HCT116 (cell line): ENCODE results near the gene DDX41. TPM values are rescaled to one million over a fixed set of nuclear protein-coding genes. Genes with fewer than 3 reads are reported as not detected.

ENCODE experiments used
- ATAC-seq: fragments of 200-7000 bp; cut with Tn5 transposase; 2 replicates; pipeline ENCODE4 v1.9.1; 2020; ENCODE audit warnings: mild to moderate bottlenecking, moderate library complexity
- BruUV-seq: library from RNA; stranded (reverse); fragments of 400-500 nt; replicated peaks from 2 replicates; lab custom pipeline; 2021; lab: Mats Ljungman, UMichigan
- CTCF ChIA-PET: fragments of 300-600 bp; sonication (Branson Sonifier 250); formaldehyde crosslinking; loops from one replicate; lab custom pipeline; 2021; ENCODE audit warnings: antibody characterized with exemption; lab: Charles Lee
- POLR2A ChIA-PET: fragments of 300-600, 350-600 bp; sonication (Branson Sonifier 250); formaldehyde crosslinking; loops from one replicate; lab custom pipeline; 2021; ENCODE audit warnings: antibody characterized with exemption; lab: Charles Lee
- RAD21 ChIA-PET, 2 experiments: fragments of 300-600 bp; sonication (Branson Sonifier 250); formaldehyde crosslinking; loops; one replicate each; lab custom pipeline; 2023; ENCODE audit warnings: low total read pairs in 2 of 2; ENCODE audit not compliant: uncharacterized antibody in 2 of 2, unreplicated experiment in 2 of 2, low non-redundant PET in 1 of 2; lab: Charles Lee
- DNase-seq: peaks from one replicate; pipeline ENCODE4 v3.0.0-alpha.2; 2010; ENCODE audit warnings: low read depth, low spot score
- H2AFZ ChIP-seq: fragments of 200-600 bp; shearing (Covaris generic), sonication (generic); 2 replicates; pipeline ENCODE4 v1.6.1; 2017; ENCODE audit warnings: low read depth, mixed run types, mixed read lengths, antibody characterized with exemption, low read length; ENCODE audit not compliant: poor library complexity, severe bottlenecking
- H3K27ac ChIP-seq: 2 replicates; pipeline ENCODE4 v1.5.1; 2012; ENCODE audit warnings: low read depth, low read length
- H3K27me3 ChIP-seq: fragments of 200-600 bp; sonication (generic); 2 replicates; pipeline ENCODE4 v1.6.1; 2016; ENCODE audit warnings: mixed run types, low read length, mixed read lengths; ENCODE audit not compliant: insufficient read depth
- H3K36me3 ChIP-seq, 2 experiments: fragments of 200-500 bp in 1 of 2; fragments of 200-600 bp in 1 of 2; sonication (Bioruptor generic) in 1 of 2; sonication (generic) in 1 of 2; 2 replicates each; pipeline versions ENCODE4 v1.5.1 to v1.6.1; 2014 to 2016; ENCODE audit warnings: low read length in 2 of 2, inconsistent platforms in 1 of 2, mixed read lengths in 1 of 2, mixed run types in 1 of 2; ENCODE audit not compliant: insufficient read depth in 2 of 2, control insufficient read depth in 1 of 2
- H3K4me1 ChIP-seq, 2 experiments: fragments of 200-600 bp in 1 of 2; sonication (generic) in 1 of 2; 2 replicates each; pipeline versions ENCODE4 v1.5.1 to v1.6.1; 2012 to 2017; ENCODE audit warnings: low read length in 2 of 2, inconsistent platforms in 1 of 2, mild to moderate bottlenecking in 1 of 2, mixed read lengths in 1 of 2, mixed run types in 1 of 2, moderate library complexity in 1 of 2; ENCODE audit not compliant: insufficient read depth in 2 of 2, control insufficient read depth in 1 of 2
- H3K4me2 ChIP-seq: fragments of 200-600 bp; sonication (generic); 2 replicates; pipeline ENCODE4 v1.6.1; 2017; ENCODE audit warnings: mixed run types, low read length, mixed read lengths
- H3K4me3 ChIP-seq, 2 experiments: fragments of 200-600 bp in 1 of 2; sonication (generic) in 1 of 2; replicated peaks in 1 of 2; 2 replicates each; pipeline ENCODE4 v1.5.1; 2011 to 2016; ENCODE audit warnings: low read length in 2 of 2, control low read depth in 1 of 2, low read depth in 1 of 2, mild to moderate bottlenecking in 1 of 2, mixed read lengths in 1 of 2, mixed run types in 1 of 2
- H3K79me2 ChIP-seq: fragments of 200-600 bp; sonication (generic); 2 replicates; pipeline ENCODE4 v1.6.1; 2017; ENCODE audit warnings: mild to moderate bottlenecking, mixed run types, low read length, moderate library complexity, mixed read lengths; ENCODE audit not compliant: insufficient read depth
- H3K9ac ChIP-seq: fragments of 200-600 bp; sonication (generic); 2 replicates; pipeline ENCODE4 v1.6.1; 2016; ENCODE audit warnings: low read length, mixed read lengths
- H3K9me2 ChIP-seq: fragments of 200-600 bp; sonication (generic), shearing (Covaris generic); 2 replicates; pipeline ENCODE4 v1.6.1; 2017; ENCODE audit warnings: mixed run types, mild to moderate bottlenecking, moderate library complexity; ENCODE audit not compliant: insufficient read depth
- H3K9me3 ChIP-seq, 2 experiments: fragments of 200-500 bp in 1 of 2; fragments of 200-600 bp in 1 of 2; sonication (Bioruptor generic) in 1 of 2; sonication (generic) in 1 of 2; 2 replicates each; pipeline ENCODE4 v1.6.1; 2014 to 2017; ENCODE audit warnings: low read length in 2 of 2, mixed read lengths in 2 of 2, inconsistent platforms in 1 of 2, low read depth in 1 of 2, mild to moderate bottlenecking in 1 of 2, mixed run types in 1 of 2, moderate library complexity in 1 of 2; ENCODE audit not compliant: control insufficient read depth in 1 of 2, insufficient read depth in 1 of 2
- H4K20me1 ChIP-seq: fragments of 200-600 bp; sonication (generic), shearing (Covaris generic); 2 replicates; pipeline ENCODE4 v1.6.1; 2017; ENCODE audit warnings: mixed run types, mild to moderate bottlenecking, moderate library complexity; ENCODE audit not compliant: insufficient read depth
- CBX3 ChIP-seq: IDR thresholded peaks from 2 replicates; pipeline ENCODE4 v1.6.1; 2012; ENCODE audit warnings: low read depth
- EGR1 ChIP-seq: IDR thresholded peaks from 2 replicates; pipeline ENCODE4 v1.6.1; 2012; ENCODE audit warnings: low read depth
- EZH2phosphoT487 ChIP-seq: fragments of 200-600 bp; IDR thresholded peaks from 2 replicates; pipeline ENCODE4 v1.6.1; 2018; ENCODE audit warnings: antibody characterized with exemption, borderline replicate concordance
- POLR2AphosphoS5 ChIP-seq: IDR thresholded peaks from 2 replicates; pipeline ENCODE4 v1.6.1; 2011; ENCODE audit warnings: mild to moderate bottlenecking, low read depth, low read length, moderate library complexity
- RAD21 ChIP-seq: IDR thresholded peaks from 2 replicates; pipeline ENCODE4 v1.6.1; 2012; ENCODE audit warnings: low read depth, mild to moderate bottlenecking
- SP1 ChIP-seq: IDR thresholded peaks from 2 replicates; pipeline ENCODE4 v1.6.1; 2012; ENCODE audit warnings: low read depth
- SRF ChIP-seq: IDR thresholded peaks from 2 replicates; pipeline ENCODE4 v1.6.1; 2012; ENCODE audit warnings: low read depth
- TCF7L2 ChIP-seq: IDR thresholded peaks from 2 replicates; pipeline ENCODE4 v1.7.0; 2011; ENCODE audit warnings: borderline replicate concordance, inconsistent platforms; ENCODE audit not compliant: insufficient read depth, insufficient read length; ENCODE audit errors: extremely low read depth
- ZNF274 ChIP-seq: fragments of 200-500 bp; sonication (Bioruptor generic); IDR thresholded peaks from 2 replicates; pipeline ENCODE4 v1.6.1; 2014; ENCODE audit warnings: mild to moderate bottlenecking, low read depth, low read length, inconsistent platforms
- intact Hi-C: fragments of 100-400 bp; cut with micrococcal nuclease; formaldehyde crosslinking; loops from 2 replicates; pipeline ENCODE4 v1.10.0; 2022
- total RNA-seq: library from RNA; stranded (reverse); gene quantifications from one replicate; pipeline ENCODE4 v1.2.1, GENCODE V29; 2021; ENCODE audit not compliant: unreplicated experiment
- TF ChIP-seq, protein P1 (sequence below): IDR thresholded peaks from 2 replicates; pipeline ENCODE4 v1.6.1; 2012; ENCODE audit warnings: low read depth

DDX41 gene
- total RNA-seq, 1 experiment from 2014 or later, result 141 TPM

DNA sequence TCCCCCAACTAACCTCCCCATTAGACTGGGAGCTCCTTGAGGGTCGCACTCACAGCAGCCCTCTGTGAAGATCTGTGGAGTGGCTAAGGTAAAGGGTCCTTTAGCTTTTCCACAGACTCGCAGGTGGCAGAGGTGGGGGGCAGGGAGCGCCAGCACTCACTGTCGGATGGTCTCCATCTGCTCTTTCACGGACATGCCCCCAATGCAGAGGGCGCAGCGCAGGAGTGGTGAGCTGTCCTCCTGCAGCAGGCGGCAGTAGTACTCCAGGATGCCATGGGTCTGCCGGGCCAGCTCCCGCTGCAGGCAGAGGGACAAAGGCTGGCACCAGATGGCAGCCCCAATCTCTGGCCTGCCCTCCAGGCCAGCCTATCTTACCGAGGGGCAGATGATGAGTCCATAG lies 2.2 kb downstream of the DDX41 start:
- intact Hi-C loops, result no loop called here
- TF ChIP-seq RAD21 (no peak), TCF7L2 (no peak), CBX3 (no peak), SP1 (no peak), EZH2phosphoT487 (no peak), EGR1 (no peak), SRF (no peak), POLR2AphosphoS5 (no peak), ZNF274 (no peak)
- TF ChIP-seq, protein P1, sequence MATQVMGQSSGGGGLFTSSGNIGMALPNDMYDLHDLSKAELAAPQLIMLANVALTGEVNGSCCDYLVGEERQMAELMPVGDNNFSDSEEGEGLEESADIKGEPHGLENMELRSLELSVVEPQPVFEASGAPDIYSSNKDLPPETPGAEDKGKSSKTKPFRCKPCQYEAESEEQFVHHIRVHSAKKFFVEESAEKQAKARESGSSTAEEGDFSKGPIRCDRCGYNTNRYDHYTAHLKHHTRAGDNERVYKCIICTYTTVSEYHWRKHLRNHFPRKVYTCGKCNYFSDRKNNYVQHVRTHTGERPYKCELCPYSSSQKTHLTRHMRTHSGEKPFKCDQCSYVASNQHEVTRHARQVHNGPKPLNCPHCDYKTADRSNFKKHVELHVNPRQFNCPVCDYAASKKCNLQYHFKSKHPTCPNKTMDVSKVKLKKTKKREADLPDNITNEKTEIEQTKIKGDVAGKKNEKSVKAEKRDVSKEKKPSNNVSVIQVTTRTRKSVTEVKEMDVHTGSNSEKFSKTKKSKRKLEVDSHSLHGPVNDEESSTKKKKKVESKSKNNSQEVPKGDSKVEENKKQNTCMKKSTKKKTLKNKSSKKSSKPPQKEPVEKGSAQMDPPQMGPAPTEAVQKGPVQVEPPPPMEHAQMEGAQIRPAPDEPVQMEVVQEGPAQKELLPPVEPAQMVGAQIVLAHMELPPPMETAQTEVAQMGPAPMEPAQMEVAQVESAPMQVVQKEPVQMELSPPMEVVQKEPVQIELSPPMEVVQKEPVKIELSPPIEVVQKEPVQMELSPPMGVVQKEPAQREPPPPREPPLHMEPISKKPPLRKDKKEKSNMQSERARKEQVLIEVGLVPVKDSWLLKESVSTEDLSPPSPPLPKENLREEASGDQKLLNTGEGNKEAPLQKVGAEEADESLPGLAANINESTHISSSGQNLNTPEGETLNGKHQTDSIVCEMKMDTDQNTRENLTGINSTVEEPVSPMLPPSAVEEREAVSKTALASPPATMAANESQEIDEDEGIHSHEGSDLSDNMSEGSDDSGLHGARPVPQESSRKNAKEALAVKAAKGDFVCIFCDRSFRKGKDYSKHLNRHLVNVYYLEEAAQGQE, result no peak

More for the DNA sequence above, 2.2 kb downstream of the DDX41 start:
- BruUV-seq, result no TSS peak
- RAD21 ChIA-PET, result no interaction called here
- Histone ChIP-seq H3K36me3 (peaks cover 27 to 60% of the 10 kb centered on the region in 2 experiments; a peak in 3 of 4 replicates), H2AFZ (no peak overlapping the region), H3K4me3 (no peak overlapping the region), H3K4me2 (no peak overlapping the region), H3K79me2 (peaks cover 31% of the 10 kb centered on the region), H4K20me1 (no peaks in the 10 kb centered on the region), H3K4me1 (peaks cover 11 to 20% of the 10 kb centered on the region in 2 experiments; a peak in 3 of 4 replicates), H3K27me3 (no peaks in the 10 kb centered on the region), H3K9me2 (no peaks in the 10 kb centered on the region), H3K9ac (no peak overlapping the region), H3K9me3 (no peaks in the 10 kb centered on the region), H3K27ac (no peak overlapping the region)
- no peak for DNase-seq
- CTCF ChIA-PET, result no interaction called here
- POLR2A ChIA-PET, result no interaction called here
- ATAC-seq, result no peak
